GM19238 (cell line): ENCODE data around the gene KRT26.
"Not testable (repeated sequence)": the region's sequence is repeated elsewhere in the genome, so short reads cannot be mapped to it uniquely, and the experiment has no call there.

Source experiments
- DNase-seq: peaks from one replicate; pipeline ENCODE4 v3.0.0; 2011; ENCODE audit warnings: low spot score; ENCODE audit not compliant: insufficient read length

Gene KRT26, protein sequence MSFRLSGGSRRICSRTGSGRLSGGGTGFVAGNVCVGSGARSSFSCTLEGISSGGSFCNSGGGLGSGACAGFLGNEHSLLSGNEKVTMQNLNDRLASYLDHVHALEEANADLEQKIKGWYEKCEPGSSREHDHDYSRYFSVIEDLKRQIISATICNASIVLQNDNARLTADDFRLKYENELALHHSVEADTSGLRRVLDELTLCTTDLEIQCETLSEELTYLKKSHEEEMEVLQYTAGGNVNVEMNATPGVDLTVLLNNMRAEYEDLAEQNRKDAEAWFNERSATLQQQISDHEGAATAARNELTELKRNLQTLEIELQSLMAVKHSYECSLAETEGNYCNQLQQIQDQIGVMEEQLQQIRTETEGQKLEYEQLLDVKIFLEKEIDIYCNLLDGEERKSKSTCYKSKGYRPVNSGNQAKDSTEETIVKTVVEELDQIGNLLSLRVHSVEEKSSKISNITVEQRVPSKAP

DNA sequence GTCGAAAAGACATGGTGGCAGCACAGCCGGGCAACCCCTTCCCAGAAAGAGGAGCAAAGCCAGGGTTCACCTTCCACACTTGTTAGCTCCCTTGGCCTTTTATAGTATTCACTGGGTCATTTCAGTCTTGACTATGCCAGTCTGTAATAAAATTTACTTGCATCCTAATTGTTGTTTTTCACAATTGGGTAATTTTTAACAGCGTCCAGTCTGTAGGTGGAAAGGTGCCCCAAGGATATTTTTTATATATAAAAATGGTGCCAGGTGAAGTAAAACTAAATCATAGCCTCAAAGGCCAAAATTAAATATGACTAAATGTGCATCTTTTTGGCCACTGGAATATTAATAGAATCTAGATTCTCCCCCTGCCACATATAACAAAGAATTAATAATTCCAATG is at the start of gene KRT26:
TSS of gene KRT26 (minus strand) at position 101 of the 400 bp plus-strand sequence. CDS start at position 13, 88 bp downstream.
- DNase-seq, result no peak

- no peak for DNase-seq
Measured at GRCh38 chr17:40821536-40821935, 49.5 kb upstream of the KRT26 start.

GRCh38 chr17:40820228-40820838 is 48.3 kb upstream of the KRT26 start:
- no peak for DNase-seq

GRCh38 chr17:40819528-40820125 is 47.6 kb upstream of the KRT26 start:
- no peak for DNase-seq

DNA sequence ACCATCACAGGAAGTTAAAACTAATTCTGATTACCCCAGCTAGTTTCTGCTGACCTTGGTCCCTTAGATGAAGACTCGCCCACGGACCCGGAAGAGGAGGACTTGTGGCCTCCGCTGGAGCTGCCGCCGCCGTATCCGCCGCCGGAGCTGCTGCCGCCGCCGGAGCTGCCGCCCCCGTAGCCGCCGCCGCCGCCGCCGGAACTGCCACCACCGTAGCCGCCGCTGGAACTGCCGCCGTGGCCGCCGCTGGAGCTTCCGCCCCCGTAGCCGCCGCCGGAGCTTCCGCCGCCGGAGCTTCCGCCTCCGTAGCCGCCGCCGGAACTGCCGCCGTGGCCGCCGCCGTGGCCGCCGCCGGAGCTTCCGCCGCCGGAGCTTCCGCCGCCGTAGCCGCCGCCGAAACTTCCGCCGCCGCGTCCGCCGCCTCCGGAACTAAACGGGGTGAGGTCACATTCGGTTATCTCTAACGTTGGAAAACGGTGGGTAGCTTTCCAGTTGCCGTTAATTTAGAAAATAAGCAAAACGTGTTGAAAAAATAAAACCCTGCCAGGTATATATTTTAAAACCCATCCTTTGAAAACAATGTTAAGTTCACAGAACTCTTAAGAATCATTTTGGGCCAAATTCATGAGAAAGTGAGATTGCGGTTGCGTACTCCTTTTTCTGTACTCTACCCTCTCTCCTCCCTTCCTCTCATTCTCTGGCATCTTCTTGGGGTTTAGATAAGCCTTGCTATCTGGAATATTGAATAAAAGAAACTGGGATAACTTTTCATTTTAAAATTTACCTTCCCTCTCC is 46.9 kb upstream of the KRT26 start:
- peak; percentile 62 for DNase-seq

DNA sequence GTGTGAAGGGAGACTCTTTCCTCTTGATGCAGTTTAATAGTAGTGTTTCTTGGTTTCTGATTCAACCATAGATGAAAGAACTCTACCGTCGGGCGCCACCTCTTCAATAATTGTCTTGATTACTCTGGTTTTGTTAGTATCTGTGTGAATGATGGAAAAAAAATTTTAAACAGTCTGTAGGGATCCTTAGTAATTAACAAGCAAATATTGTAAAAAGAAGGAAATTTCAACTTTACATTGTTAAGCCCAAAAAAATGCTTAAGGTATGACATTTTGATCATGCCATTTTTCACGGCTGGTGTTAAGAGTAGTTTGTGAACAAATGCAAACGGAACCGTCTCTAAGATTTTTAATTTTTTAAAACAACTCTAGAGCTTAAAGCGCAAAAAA is 46.3 kb upstream of the KRT26 start:
- no peak for DNase-seq

DNA sequence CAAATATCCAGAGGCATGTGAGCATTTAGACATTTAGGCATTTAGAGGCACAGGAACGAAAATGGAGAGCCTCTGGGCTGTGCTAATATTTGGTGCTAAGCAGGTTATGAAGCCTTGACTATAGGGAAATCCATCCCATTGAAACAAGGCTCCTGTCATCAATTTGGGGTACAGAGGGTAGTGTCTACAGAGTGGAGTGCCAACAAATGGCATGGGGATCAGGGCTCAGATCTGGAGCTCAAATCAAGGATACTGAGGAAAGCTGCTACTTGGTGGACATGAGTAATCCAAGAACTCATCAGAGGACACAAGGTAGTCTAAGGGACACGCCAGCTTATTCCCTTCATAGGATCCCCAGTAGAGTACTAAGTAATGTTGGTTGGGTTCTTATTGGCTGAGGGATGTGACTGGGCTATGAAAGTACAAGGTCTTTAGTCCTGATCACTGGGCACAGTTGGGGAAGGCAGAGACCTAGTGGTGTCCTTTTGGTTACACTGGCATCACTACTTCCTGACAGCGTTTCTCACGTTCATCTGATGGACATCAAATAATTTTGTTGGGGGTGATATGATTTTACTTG is 45.2 kb upstream of the KRT26 start:
- DNase-seq, result no peak

DNA sequence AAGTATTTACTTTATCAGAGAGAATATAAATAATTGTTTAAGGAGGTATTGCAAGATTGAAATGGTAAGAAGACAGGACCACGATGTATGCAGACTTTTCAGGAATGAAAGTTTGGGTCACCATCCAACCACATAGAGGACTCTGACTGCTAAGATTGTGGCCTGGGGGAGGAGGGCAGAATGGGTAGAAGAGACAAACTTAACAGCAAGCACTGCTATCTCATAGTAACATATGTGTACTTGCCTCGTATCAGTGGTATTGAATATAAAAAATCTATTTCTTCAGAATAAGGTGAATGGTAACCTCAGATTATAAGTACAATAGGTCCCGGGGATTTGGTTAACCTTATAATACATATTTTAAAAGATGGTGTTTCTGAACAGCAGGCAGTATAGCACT is 44.6 kb upstream of the KRT26 start:
- DNase-seq, result no peak

DNA sequence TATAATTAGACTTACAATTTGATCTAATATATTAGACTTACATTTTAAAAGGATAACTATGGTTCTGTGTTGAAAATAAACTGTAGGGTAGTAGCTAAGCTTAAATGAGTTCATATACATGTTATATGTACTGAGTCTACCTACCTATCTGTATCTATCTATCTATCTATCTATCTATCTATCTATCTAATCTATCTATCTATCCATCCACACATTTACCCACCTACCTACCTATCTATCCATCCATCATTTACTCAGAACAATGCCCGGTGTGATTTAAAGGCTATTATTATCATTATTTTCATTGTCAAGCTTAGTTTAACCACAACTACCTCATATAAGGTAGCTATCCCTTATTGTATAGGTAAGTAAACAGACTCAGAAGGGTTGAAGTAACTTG is 43.4 kb upstream of the KRT26 start:
- no peak for DNase-seq

GRCh38 chr17:40814657-40815056 is 42.7 kb upstream of the KRT26 start:
- not testable (repeated sequence) for DNase-seq

GRCh38 chr17:40813804-40814203 is 41.8 kb upstream of the KRT26 start:
- no peak for DNase-seq

- DNase-seq, result no peak
Measured at GRCh38 chr17:40812639-40813038, 40.6 kb upstream of the KRT26 start.

DNA sequence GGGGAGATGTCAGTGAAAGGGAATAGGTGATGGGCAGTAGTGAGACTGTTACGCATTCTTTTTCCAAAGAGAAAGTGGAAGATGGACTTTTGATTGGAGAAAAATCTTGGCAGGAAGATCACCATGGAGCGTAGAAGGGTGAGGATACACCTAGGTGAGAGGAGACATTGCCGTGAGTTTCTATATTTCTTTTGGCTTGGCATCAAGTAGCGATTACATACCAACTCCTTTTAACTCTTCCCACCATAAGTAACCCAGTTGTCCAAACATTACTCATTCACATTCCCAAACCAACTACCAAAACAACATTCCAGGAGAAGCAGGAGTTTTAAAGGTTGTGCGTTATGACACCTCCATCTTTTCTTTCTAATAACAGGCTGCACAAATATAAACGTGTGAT is 38.5 kb upstream of the KRT26 start:
- no peak for DNase-seq

- no peak for DNase-seq
Measured at GRCh38 chr17:40809721-40810421, 37.9 kb upstream of the KRT26 start.

- no peak for DNase-seq
Measured at GRCh38 chr17:40806131-40806530, 34.1 kb upstream of the KRT26 start.

- peak; percentile 53 for DNase-seq
Measured at GRCh38 chr17:40803617-40804082, 31.6 kb upstream of the KRT26 start.

DNA sequence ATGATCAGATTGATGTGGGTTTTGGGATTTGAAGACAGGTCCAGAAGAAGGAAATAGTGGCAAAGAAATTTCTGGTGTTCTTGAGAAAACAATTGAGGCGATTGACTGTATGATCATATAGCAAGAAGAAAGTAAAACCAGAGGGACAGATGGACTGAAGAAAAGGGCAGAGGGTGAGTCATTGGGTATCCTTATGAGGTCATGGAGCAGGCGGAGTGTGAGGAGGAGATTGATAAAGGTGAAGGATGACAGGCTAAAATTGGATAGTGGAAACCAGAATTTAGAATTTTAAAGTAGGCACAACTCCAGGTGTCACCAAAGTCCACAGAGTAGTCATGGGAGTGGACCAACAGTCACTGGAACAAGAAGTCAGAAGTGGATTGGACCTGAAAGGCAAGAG is 29.2 kb upstream of the KRT26 start:
- no peak for DNase-seq

DNA sequence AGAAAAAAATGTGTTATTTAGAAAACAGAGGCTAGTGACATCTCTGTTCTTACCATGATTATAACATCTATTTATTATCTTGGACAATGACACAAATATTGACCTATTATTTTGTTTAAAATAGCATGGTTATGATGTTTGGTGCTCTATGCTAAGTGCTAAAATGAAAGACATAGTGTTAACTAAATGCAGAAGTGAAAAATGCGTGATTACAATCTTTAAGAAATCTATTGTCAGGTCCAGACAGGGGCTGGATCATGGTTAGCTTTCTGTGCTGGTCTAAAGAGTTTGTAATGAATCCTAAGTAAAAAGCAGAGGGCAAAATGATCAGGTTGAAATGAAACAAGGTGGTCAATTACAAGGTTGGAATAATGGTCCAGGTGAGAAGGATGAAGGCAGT is 28.4 kb upstream of the KRT26 start:
- no peak for DNase-seq

DNA sequence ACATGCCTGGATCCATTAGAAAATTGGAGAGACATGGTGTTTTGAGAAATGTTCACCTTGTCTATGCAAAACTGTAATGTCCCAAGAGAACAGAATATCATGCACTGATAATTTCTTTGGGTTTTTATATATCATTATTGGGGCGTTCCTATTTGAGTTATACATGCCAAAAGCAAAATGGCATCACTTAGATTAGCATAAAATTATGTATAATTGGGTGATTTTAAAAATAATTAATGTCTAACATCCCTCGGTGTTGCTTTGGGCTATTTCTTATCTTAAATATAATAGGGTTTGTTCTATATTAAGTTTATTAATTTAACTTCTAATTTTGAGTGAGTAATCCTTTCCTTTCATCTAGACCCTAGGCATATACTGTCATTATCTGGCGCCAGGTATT is 27.9 kb upstream of the KRT26 start, which contains the start of gene KRT28:
TSS of gene KRT28 (minus strand) at position 101 of the 400 bp plus-strand sequence. CDS start at position 35, 66 bp downstream.
- no peak for DNase-seq

DNA sequence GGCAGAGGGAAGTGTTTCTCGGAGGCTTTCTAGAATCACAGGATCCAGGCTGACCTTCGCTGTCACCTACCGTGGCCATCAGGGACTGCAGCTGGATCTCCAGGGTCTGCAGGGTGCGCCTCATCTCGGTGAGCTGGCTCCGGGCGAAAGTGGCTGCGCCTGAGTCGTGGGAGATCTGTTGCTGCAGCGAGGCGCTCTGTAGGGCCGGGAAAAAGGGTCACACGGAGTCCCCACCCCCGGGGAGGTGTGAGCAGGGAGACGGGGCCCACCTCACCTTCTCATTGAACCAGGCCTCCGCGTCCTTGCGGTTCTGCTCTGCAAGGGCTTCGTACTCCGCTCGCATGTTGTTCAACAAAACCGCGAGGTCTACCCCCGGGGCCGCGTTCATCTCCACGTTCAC is 24.8 kb upstream of the KRT26 start:
- DNase-seq, result no peak
